IPS DF 6.9 (cell line): ENCODE data around the gene CTRL.

ENCODE experiments used
- DNase-seq: peaks from one replicate; pipeline ENCODE4 v3.0.0-alpha.2; 2013; ENCODE audit warnings: low read depth, low spot score
- H3K27ac ChIP-seq: one replicate; pipeline ENCODE4 v1.5.1; 2013; ENCODE audit warnings: low read length, control low read depth
- H3K27me3 ChIP-seq: 2 replicates; pipeline ENCODE4 v1.6.1; 2013; ENCODE audit warnings: mild to moderate bottlenecking, low read length; ENCODE audit not compliant: control insufficient read depth, insufficient read depth
- H3K36me3 ChIP-seq: 2 replicates; pipeline ENCODE4 v1.6.1; 2013; ENCODE audit warnings: low read length; ENCODE audit not compliant: control insufficient read depth, insufficient read depth
- H3K4me1 ChIP-seq: 2 replicates; pipeline ENCODE4 v1.6.1; 2013; ENCODE audit warnings: low read length; ENCODE audit not compliant: control insufficient read depth, insufficient read depth
- H3K4me3 ChIP-seq: 2 replicates; pipeline ENCODE4 v1.5.1; 2013; ENCODE audit warnings: mild to moderate bottlenecking, low read length
- H3K9me3 ChIP-seq: 2 replicates; pipeline ENCODE4 v1.6.1; 2013; ENCODE audit warnings: low read length, inconsistent platforms; ENCODE audit not compliant: control insufficient read depth, insufficient read depth
- WGBS: extraction: QIAGEN DNeasy Blood & Tissue Kit; methylation state at CpG from one replicate; pipeline ENCODE4 v1.1.7; 2013; ENCODE audit warnings: mixed read lengths, missing lambda C conversion rate; ENCODE audit not compliant: insufficient read length, insufficient coverage; 5-methylcytosine and 5-hydroxymethylcytosine counted together

Gene CTRL

GRCh38 chr16:67930678-67931211, 917 bp downstream of the CTRL start:
- no peak overlapping the region for H3K4me3 ChIP-seq
- H3K9me3 ChIP-seq: no peaks in the 10 kb centered on the region
- no peak for DNase-seq
- H3K27ac ChIP-seq: no peak overlapping the region
- peaks cover 3% of the 10 kb centered on the region for H3K4me1 ChIP-seq
- no CpG with 5 or more reads among the region's 17 CpGs for WGBS
- H3K27me3 ChIP-seq: no peaks in the 10 kb centered on the region
- H3K36me3 ChIP-seq: peaks cover 4% of the 10 kb centered on the region; the same call in 1 of the 2 replicates

- DNase-seq: no peak
- peaks cover 4% of the 10 kb centered on the region; the same call in 1 of the 2 replicates for H3K36me3 ChIP-seq
- H3K4me3 ChIP-seq: no peak overlapping the region
- H3K27me3 ChIP-seq: no peaks in the 10 kb centered on the region
- no peak overlapping the region for H3K27ac ChIP-seq
- H3K4me1 ChIP-seq: peaks cover 3% of the 10 kb centered on the region
- H3K9me3 ChIP-seq: no peaks in the 10 kb centered on the region
- WGBS: no CpG with 5 or more reads among the region's 14 CpGs
Observed at GRCh38 chr16:67930191-67930590, 1.5 kb downstream of the CTRL start.

GRCh38 chr16:67928561-67929364, 2.9 kb downstream of the CTRL start:
- Histone ChIP-seq H3K36me3 (peaks cover 4% of the 10 kb centered on the region; the same call in 1 of the 2 replicates), H3K9me3 (no peaks in the 10 kb centered on the region), H3K27me3 (no peaks in the 10 kb centered on the region), H3K4me1 (no peaks in the 10 kb centered on the region; the same call in 1 of the 2 replicates), H3K4me3 (no peak overlapping the region), H3K27ac (no peak overlapping the region)
- no peak for DNase-seq
- no CpG with 5 or more reads among the region's 16 CpGs for WGBS

GRCh38 chr16:67928147-67928546, 3.5 kb downstream of the CTRL start:
- H3K4me3 ChIP-seq: no peak overlapping the region
- H3K27me3 ChIP-seq: no peaks in the 10 kb centered on the region
- no CpG with 5 or more reads among the region's 7 CpGs for WGBS
- peaks cover 4% of the 10 kb centered on the region; the same call in 1 of the 2 replicates for H3K36me3 ChIP-seq
- no peaks in the 10 kb centered on the region for H3K9me3 ChIP-seq
- DNase-seq: no peak
- no peaks in the 10 kb centered on the region; the same call in 1 of the 2 replicates for H3K4me1 ChIP-seq
- H3K27ac ChIP-seq: no peak overlapping the region

- Histone ChIP-seq H3K4me1 (no peaks in the 10 kb centered on the region; the same call in 1 of the 2 replicates), H3K36me3 (peaks cover 4% of the 10 kb centered on the region; the same call in 1 of the 2 replicates), H3K27ac (no peak overlapping the region), H3K4me3 (no peak overlapping the region), H3K9me3 (no peaks in the 10 kb centered on the region), H3K27me3 (no peaks in the 10 kb centered on the region)
- no peak for DNase-seq
- no CpG with 5 or more reads among the region's 22 CpGs for WGBS
Observed at GRCh38 chr16:67927131-67927941, 4.3 kb downstream of the CTRL start.

- H3K27ac ChIP-seq: no peak overlapping the region
- no CpG with 5 or more reads among the region's 13 CpGs for WGBS
- DNase-seq: no peak
Observed at GRCh38 chr16:67926181-67926750, 5.4 kb downstream of the CTRL start.

GRCh38 chr16:67924140-67924906, 7.3 kb downstream of the CTRL start:
- no peaks in the 10 kb centered on the region; the same call in 1 of the 2 replicates for H3K4me1 ChIP-seq
- no CpG with 5 or more reads among the region's 10 CpGs for WGBS
- H3K27ac ChIP-seq: no peak overlapping the region

More at GRCh38 chr16:67926181-67926750, 5.4 kb downstream of the CTRL start:
- H3K36me3 ChIP-seq: peaks cover 4% of the 10 kb centered on the region; the same call in 1 of the 2 replicates
- H3K9me3 ChIP-seq: no peaks in the 10 kb centered on the region
- H3K27me3 ChIP-seq: no peaks in the 10 kb centered on the region
- H3K4me3 ChIP-seq: no peak overlapping the region
- no peaks in the 10 kb centered on the region; the same call in 1 of the 2 replicates for H3K4me1 ChIP-seq

GRCh38 chr16:67923414-67924116, 8.1 kb downstream of the CTRL start:
- Histone ChIP-seq H3K9me3 (no peaks in the 10 kb centered on the region), H3K27ac (no peak overlapping the region), H3K4me3 (no peak overlapping the region), H3K4me1 (no peaks in the 10 kb centered on the region; the same call in 1 of the 2 replicates), H3K36me3 (peaks cover 4% of the 10 kb centered on the region; the same call in 1 of the 2 replicates), H3K27me3 (no peaks in the 10 kb centered on the region)
- DNase-seq: no peak
- WGBS: no CpG with 5 or more reads among the region's 10 CpGs

More at GRCh38 chr16:67924140-67924906, 7.3 kb downstream of the CTRL start:
- Histone ChIP-seq H3K4me3 (no peak overlapping the region), H3K9me3 (no peaks in the 10 kb centered on the region), H3K27me3 (no peaks in the 10 kb centered on the region), H3K36me3 (peaks cover 4% of the 10 kb centered on the region; the same call in 1 of the 2 replicates)
- no peak for DNase-seq

GRCh38 chr16:67922740-67923139, 8.9 kb downstream of the CTRL start:
- no peak overlapping the region for H3K27ac ChIP-seq
- no peak for DNase-seq
- no CpG with 5 or more reads among the region's 8 CpGs for WGBS
- H3K36me3 ChIP-seq: peaks cover 4% of the 10 kb centered on the region; the same call in 1 of the 2 replicates
- no peaks in the 10 kb centered on the region; the same call in 1 of the 2 replicates for H3K4me1 ChIP-seq
- no peaks in the 10 kb centered on the region for H3K9me3 ChIP-seq
- no peak overlapping the region for H3K4me3 ChIP-seq
- H3K27me3 ChIP-seq: no peaks in the 10 kb centered on the region
